GM12892 (cell line): Measurements from ENCODE around the gene CMAS.

Source experiments
- POLR2A ChIP-seq: IDR thresholded peaks from 2 replicates; pipeline ENCODE4 v1.6.1; 2011; ENCODE audit warnings: low read depth, low read length, control low read depth
- POLR2AphosphoS5 ChIP-seq: IDR thresholded peaks from 2 replicates; pipeline ENCODE4 v1.6.1; 2011; ENCODE audit warnings: low read depth, low read length, control low read depth

- no peak for TF ChIP-seq POLR2A
- no peak for TF ChIP-seq POLR2AphosphoS5
Measured at GRCh38 chr12:22047494-22047893, 1.5 kb downstream of the CMAS start.
